Osteocyte (in vitro differentiated cells): Measurements from ENCODE around the gene WTAP. TPM values are rescaled to one million over a fixed set of nuclear protein-coding genes. Genes with fewer than 3 reads are reported as not detected.
A peak's percentile ranks its signal among the peaks of the same experiment; 100 is the strongest.

Experiments used
- DNase-seq: peaks from one replicate; pipeline ENCODE4 v3.0.0; 2021; ENCODE audit warnings: mixed read lengths; ENCODE audit not compliant: unreplicated experiment; ENCODE audit errors: extremely low spot score
- H3K27ac Mint-ChIP-seq: one replicate; pipeline ENCODE4 v1.8.0; 2021; ENCODE audit warnings: mild to moderate bottlenecking, mixed read lengths; ENCODE audit not compliant: unreplicated experiment
- H3K27me3 Mint-ChIP-seq: one replicate; pipeline ENCODE4 v1.8.0; 2021; ENCODE audit warnings: mixed read lengths; ENCODE audit not compliant: unreplicated experiment
- H3K36me3 Mint-ChIP-seq: one replicate; pipeline ENCODE4 v1.8.0; 2021; ENCODE audit warnings: mixed read lengths; ENCODE audit not compliant: unreplicated experiment
- H3K4me1 Mint-ChIP-seq: one replicate; pipeline ENCODE4 v1.8.0; 2021; ENCODE audit warnings: mixed read lengths; ENCODE audit not compliant: unreplicated experiment
- H3K4me3 Mint-ChIP-seq: one replicate; pipeline ENCODE4 v1.8.0; 2021; ENCODE audit warnings: mild to moderate bottlenecking, moderate library complexity, mixed read lengths; ENCODE audit not compliant: unreplicated experiment
- H3K9me3 Mint-ChIP-seq: one replicate; pipeline ENCODE4 v1.8.0; 2021; ENCODE audit warnings: mixed read lengths; ENCODE audit not compliant: unreplicated experiment
- total RNA-seq: library from RNA; stranded (reverse); gene quantifications from 2 replicates; pipeline ENCODE4 v1.2.1, GENCODE V29; 2021
- TF ChIP-seq, protein P1 (sequence below): fragments of 200-600 bp; sonication (generic); IDR thresholded peaks from 2 replicates; pipeline ENCODE4 v1.5.0; 2021; ENCODE audit warnings: antibody characterized with exemption, mild to moderate bottlenecking, moderate library complexity

The WTAP gene
- total RNA-seq, 1 donor from 2014 or later = 83.7 TPM

DNA sequence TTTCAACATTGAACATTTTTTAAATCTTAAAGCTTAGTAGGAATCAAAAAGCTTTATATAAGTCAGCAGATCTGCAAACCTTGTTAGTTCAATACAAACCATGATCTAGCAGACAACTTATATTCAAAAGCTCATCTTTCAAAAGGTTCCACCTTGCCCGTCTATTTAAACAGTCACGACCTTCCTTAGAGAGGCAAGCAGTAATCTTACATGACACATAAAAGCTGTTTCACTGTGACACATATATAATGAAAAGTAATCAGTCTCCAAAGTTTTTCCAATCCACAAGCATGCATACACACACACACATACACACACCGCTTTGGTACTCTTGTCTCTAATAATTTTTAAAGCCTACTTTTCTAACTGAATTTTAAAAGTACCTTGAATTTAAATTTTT lies 47.2 kb upstream of the WTAP start:
- no peak for DNase-seq
- peak overlapping the region; percentile 36 for H3K27ac Mint-ChIP-seq
- peaks cover 5% of the 10 kb centered on the region for H3K4me1 Mint-ChIP-seq
- H3K36me3 Mint-ChIP-seq = peaks cover 17% of the 10 kb centered on the region
- H3K9me3 Mint-ChIP-seq = no peaks in the 10 kb centered on the region
- H3K27me3 Mint-ChIP-seq = no peaks in the 10 kb centered on the region
- TF ChIP-seq, protein P1, sequence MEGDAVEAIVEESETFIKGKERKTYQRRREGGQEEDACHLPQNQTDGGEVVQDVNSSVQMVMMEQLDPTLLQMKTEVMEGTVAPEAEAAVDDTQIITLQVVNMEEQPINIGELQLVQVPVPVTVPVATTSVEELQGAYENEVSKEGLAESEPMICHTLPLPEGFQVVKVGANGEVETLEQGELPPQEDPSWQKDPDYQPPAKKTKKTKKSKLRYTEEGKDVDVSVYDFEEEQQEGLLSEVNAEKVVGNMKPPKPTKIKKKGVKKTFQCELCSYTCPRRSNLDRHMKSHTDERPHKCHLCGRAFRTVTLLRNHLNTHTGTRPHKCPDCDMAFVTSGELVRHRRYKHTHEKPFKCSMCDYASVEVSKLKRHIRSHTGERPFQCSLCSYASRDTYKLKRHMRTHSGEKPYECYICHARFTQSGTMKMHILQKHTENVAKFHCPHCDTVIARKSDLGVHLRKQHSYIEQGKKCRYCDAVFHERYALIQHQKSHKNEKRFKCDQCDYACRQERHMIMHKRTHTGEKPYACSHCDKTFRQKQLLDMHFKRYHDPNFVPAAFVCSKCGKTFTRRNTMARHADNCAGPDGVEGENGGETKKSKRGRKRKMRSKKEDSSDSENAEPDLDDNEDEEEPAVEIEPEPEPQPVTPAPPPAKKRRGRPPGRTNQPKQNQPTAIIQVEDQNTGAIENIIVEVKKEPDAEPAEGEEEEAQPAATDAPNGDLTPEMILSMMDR = no peak
- H3K4me3 Mint-ChIP-seq = no peak overlapping the region

DNA sequence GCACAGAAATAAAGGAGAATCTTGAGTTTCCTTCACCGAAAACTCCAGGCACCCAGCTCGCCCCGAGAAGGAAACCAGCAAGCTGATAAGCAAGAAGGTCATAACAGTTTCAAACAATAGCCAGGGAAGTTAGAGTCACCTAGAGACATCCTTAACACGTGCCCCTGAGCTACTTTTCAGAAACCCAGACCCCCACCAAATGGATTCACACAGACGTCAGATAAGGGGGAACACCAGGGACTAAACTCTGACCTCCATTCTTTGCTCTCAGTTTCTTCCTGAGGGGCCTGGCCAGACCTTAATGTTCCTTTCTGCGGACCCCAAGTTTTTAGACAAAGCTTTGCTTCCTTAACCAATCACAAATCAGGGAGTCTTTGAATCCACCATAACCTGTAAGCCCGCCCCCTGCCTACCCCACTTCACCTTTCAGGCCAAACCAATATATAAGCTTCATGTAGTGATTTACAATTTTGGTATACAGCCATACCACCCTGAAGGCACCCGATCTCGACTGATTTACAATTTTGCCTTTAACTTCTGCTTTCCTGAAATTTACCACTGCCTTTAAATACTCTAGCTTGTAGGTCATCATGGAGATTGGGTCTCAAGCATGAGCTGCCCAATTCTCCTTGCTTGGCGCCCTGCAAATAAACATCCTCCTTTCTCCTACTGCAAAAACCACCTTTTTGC lies 46.0 kb upstream of the WTAP start:
- TF ChIP-seq, protein P1 = no peak
- Mint-ChIP-seq H3K9me3 (no peaks in the 10 kb centered on the region), H3K27ac (peak overlapping the region; percentile 8), H3K36me3 (peaks cover 20% of the 10 kb centered on the region), H3K4me3 (no peak overlapping the region), H3K4me1 (peaks cover 5% of the 10 kb centered on the region), H3K27me3 (no peaks in the 10 kb centered on the region)
- DNase-seq = no peak

DNA sequence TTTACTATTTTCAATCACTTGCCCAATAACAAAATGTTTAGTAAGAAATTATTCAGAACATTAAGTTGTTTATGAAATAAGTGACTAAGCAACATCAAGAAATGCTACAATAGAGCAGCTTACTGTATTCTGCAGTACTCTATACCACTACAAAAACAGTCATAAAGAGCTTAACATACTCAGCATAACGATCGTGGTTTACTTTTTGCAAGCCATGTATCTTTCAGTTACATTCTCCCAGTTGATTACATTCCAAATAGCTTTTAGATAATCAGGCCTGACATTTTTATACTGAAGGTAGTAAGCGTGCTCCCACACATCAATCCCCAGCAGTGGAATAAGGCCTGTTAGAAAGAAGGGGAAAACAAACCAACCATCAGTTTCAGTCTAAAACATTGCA lies 45.0 kb upstream of the WTAP start:
- no peaks in the 10 kb centered on the region for H3K9me3 Mint-ChIP-seq
- H3K27ac Mint-ChIP-seq = no peak overlapping the region

DNA sequence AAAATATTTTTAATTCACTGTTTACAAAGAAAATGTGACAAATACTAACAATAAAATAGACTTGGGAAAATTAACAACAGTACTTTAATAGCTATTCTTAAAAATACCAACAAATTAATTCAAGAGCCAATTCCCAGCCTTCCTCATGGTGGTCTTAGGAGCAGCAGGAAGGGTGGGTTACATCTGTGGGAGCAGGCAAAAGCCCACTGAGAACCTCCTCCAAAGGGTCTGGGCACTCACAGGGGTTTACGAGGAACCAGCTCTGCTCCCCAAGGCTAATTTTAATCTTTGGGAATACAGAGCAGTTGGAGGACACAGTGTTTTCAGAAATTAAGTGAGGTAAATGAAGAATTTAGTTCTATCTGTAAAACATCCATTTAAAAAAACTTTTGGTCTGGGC lies 44.5 kb upstream of the WTAP start:
- Mint-ChIP-seq H3K9me3 (no peaks in the 10 kb centered on the region), H3K4me3 (no peak overlapping the region), H3K27me3 (no peaks in the 10 kb centered on the region), H3K4me1 (peaks cover 5% of the 10 kb centered on the region), H3K27ac (no peak overlapping the region), H3K36me3 (peaks cover 28% of the 10 kb centered on the region)
- TF ChIP-seq, protein P1 = no peak
- no peak for DNase-seq

More for the DNA sequence above, 45.0 kb upstream of the WTAP start:
- Mint-ChIP-seq H3K4me1 (peaks cover 5% of the 10 kb centered on the region), H3K27me3 (no peaks in the 10 kb centered on the region), H3K4me3 (no peak overlapping the region), H3K36me3 (peaks cover 25% of the 10 kb centered on the region)
- DNase-seq = no peak
- TF ChIP-seq, protein P1 = no peak

DNA sequence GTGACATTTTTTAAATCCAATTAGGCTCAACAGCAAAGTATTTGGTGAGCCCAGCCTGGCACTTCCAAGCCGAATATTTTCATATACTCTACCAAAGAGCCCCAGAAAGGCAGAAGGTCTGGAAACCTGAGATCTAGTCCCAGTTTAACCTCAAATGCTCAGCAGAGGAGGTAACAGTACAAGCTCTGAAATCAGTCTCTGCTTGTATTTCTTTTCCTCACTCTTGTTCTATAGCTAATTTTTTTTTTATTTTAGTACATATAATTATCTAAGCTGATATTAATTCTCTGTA lies 43.3 kb upstream of the WTAP start:
- H3K9me3 Mint-ChIP-seq = no peaks in the 10 kb centered on the region
- TF ChIP-seq, protein P1 = no peak
- H3K27ac Mint-ChIP-seq = no peak overlapping the region

More for the DNA sequence above, 43.3 kb upstream of the WTAP start:
- Mint-ChIP-seq H3K27me3 (no peaks in the 10 kb centered on the region), H3K36me3 (peaks cover 32% of the 10 kb centered on the region), H3K4me1 (peaks cover 5% of the 10 kb centered on the region), H3K4me3 (no peak overlapping the region)
- DNase-seq = no peak
